SIG-M5 treated with dmso at 0.1 percent for 504 hours (cell line): Measurements from ENCODE around the gene SNCG.

Experiments used
- DNase-seq: peaks from one replicate; lab custom pipeline; 2025; ENCODE audit not compliant: unreplicated experiment; lab: John Stamatoyannopoulos, UW

The SNCG gene

DNA sequence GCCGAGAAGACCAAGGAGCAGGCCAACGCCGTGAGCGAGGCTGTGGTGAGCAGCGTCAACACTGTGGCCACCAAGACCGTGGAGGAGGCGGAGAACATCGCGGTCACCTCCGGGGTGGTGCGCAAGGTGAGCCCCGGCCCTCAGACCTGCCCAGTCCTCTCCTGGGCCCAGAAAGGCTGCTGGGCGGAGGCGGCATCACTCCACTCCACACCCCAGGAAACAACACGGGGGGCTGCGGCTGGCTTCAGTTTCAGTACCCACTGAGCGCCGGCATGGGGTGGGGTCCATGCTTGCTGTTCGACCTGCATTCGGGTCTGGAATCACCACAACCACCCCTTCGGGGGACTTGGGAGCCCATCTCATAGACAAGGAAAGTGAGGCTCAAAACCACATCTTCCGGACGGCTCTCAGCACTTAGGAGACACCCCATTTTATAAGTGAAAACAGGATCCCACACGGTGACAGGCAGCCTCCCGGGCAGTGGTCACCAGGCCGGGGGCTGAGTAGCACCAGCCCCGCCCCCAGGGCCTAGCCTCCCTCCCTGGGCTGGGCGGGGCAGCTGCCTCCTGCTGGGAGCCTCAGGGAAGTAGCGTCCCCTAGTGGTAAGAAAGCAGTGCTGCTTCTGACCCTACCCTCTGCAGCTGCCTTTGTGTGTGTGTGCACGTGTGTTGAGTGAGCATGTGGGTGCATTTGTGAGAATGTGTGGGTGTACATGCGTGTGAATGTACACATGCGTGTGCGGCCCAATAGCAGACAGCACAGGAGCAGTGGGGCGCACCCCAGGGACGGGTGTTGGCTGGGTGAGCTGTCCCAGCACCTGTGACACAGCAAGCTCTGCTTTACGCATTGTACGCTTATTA, 1.8 kb downstream of the SNCG start:
- DNase-seq: peak; percentile 66

DNA sequence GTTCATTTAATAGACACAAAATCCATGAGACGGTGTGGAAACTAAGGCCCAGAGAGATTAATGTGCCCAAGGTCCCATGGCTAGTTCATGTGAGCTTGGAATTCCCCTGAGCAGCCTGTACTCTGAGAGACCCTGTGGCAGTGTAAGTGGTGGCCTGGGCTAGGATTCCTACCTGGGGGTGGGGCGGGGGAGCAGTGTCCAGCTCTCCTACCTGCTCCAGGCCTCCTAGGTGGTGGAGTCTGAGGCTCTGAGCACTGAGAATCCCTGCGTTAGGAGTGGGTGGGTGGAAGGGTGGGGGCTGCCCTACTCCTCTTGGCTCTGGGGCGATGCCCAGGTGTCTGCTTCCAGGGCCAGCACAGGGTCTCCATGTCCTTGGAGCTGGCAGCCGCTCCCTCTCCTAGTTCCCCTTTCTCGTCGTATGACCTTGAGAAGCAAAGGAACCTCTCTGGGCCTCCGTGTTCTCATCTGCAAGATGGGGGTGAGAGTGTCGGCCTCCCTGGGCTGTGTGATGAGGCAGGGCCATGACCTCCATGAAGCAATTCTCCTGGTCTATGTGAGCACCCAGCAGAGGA, 2.5 kb downstream of the SNCG start:
- DNase-seq: no peak

DNA sequence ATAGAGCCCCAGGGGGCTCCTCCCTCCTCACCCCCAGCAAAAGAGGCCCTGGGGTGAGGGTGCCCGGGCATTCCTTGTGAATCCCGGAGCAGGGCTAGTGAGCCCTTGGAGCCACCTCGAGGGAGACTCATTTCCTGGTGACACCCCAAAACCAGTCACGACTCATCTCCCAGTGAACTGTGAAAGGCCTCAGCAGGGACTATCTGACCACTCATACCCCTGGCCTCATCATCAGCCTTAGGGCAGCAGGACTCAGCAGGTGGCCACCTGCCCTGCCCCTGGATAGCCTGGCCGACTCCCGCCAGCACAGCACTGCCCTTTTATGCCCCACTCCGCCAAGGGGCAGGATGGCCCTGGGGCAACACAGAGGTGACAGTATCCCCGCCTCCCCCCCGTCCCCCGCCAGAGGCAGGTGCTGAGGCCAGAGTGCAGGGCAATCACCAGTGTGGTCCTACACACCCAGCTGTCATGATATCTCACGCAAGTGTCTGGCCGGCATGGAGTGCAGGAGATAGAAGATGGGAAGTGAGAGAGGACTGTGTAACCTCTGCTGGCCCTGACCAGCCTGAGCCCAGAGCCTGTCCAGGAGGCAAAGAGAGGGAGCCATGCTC, 3.2 kb downstream of the SNCG start:
- no peak for DNase-seq

DNA sequence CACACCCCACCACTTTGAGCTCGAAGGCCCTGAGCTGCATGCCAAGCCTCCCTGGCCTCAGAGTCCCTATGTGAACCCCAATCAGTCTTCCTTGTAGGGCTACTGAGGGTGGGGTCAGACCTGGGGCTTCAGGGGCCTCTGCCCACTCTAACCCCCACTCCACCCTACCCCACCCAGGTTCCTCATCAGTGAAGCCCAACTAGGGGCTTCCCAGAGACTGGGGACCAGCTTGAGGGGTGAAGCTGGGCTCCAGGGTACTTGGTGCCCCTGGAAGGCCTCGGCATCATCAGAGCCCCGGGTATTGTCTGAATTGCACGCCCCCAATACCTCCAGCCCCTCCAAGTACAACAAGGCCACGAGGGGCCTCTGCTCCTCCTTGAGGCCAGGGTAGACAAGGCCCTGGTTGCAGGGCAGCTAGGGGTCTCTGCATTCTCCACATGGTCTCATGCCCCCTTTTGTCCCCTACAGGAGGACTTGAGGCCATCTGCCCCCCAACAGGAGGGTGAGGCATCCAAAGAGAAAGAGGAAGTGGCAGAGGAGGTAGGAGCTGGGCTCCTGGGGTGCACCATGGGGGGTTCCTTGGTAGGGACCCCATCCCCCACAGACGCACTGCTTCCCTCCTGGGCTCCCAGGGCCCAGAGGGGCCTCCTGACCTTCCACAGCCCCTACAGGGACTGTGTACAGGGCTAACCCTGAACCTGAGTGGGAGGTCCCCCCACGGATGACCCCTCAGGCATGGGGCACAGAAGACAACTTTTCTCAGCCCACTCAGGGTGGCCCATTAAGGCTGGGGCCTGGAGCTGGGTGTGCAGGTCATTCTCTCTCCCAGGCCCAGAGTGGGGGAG, 4.0 kb downstream of the SNCG start:
- peak; percentile 29 for DNase-seq

DNA sequence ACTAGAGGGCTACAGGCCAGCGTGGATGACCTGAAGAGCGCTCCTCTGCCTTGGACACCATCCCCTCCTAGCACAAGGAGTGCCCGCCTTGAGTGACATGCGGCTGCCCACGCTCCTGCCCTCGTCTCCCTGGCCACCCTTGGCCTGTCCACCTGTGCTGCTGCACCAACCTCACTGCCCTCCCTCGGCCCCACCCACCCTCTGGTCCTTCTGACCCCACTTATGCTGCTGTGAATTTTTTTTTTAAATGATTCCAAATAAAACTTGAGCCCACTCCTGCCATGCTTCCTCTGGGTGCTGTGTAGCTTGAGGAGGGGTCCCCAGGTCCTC, 4.5 kb downstream of the SNCG start:
- DNase-seq: no peak

DNA sequence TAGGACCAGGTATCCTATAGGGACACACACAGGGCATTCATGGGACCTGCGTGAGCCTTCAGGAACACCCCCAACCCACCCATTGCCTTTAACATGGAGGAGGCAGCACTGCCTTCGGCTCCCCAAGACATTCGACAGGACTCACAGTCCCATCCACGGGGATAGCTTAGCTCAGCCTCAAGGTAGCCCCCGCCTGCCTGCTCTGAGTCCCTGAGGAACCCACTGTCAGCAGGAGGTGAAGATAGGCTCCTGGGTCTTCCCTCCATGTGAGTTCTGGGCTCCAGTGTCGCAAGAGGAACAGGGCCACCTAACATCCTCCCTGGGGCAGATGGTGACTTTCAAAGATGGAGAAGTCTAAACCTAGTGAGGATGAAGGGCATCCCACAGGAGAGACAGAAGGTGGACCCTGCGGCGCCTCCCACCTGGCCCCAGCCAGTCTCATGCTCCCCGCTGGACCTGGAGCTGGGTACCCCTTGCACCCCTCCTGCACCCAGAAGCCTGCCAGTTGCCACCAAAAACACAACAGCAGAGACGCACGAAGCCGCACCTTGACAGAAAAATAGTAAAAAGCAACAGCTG, 5.0 kb downstream of the SNCG start:
- DNase-seq: no peak

DNA sequence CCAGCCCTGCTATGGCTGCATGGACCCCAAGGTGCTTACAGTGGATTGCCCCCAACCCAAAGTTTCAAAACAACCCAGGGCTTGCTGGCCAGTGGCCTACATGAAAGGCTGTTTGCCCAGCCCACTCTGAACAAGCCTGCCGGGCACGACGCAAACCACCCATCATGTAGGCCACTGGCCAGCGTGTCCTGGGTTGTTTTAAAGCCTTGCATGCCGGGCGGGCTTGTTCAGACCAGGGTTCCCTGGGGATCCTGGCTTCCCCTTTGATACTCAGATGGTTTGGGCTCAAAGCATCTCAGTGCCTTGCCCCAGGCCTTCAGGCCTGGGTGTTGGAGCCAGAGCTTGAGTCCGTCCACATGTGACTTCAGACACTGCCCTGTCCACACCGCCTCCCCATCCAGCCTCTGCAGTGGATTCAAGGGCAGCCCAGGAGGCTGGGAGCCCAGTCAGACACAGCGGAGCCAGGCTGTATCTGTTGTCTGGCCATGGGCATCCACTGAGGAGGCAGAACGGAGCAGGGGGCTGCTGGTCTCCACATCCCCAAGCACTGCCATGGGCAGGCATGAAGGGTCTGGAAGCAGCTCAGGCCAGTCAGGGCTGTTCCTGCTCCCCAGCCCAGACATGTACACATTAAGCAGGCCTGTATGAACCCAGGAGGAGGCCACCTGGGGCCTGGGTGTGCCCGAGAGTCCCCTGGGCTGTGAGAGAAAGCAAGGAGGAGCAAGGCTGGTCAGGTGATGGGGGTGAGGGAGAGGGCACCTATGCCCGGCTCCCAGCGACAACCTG, 5.9 kb downstream of the SNCG start:
- DNase-seq: no peak

DNA sequence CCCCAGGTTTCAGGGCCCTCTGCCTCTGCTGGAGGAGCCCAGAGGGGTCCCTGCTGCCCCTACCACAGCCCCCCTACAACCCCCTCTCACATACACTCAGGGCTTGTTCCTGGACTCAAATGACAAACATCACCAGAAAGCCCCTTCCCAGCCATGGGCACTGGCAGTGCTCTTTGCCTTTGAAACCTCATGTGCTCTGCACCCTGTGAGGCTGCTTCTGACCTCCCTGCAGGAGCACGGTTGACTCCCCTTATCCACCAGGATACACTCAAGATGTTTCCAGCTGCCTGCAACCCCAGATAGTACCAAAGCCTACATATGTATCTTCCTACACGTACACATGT, 6.4 kb downstream of the SNCG start:
- no peak for DNase-seq

DNA sequence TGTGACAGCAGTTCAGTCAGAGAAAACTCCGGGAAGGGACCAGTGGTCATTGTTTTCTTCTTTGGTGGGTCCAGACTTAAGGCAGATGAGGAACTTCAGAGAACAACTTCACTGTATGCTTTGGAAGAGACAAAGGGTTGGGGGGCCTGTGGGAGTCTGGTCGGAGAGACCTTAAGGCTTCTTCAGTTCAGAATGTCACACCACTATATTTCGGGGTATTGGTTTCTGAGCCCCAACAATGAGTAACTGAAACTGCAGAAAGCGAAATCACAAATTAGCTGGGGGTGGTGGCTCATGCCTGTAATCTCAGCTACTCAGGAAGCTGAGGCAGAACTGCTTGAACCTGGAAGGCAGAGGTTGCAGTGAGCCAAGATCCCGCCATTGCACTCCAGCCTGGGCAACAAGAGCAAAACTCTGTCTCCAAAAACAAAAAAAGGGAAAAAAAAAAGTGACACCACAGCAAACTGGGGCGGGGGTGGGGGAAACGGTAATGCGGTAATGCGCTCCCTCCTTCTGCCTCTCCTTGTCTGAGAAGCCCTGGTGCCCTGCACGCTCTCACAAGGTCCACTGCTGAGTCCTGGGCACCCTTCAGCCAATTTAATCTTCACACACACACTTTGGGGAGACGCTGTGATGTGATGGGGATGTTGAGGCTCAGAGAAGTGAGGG, 7.7 kb downstream of the SNCG start:
- DNase-seq: no peak

DNA sequence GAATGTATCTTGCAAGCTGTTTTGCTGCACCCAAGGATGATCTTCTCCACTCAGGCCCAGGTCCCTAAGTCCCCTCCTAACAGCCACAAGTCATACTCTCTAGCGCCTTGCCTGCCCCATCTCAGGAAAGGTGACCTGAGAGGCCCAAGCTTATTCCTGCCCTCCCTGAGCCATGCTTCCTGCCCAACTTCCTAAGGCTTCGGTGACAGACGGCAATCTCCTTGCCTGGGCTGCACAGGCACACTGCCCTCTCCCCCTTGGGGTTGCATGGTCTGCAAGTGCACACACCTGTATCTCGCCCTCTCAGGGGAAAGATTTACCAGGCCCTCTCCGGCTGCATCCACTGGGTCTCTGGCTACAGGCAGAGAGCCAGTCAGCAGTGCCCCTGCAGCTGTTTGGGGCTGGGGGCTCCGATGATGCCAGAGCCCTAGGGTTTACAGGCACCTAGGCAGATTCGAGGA, 9.1 kb downstream of the SNCG start:
- no peak for DNase-seq

DNA sequence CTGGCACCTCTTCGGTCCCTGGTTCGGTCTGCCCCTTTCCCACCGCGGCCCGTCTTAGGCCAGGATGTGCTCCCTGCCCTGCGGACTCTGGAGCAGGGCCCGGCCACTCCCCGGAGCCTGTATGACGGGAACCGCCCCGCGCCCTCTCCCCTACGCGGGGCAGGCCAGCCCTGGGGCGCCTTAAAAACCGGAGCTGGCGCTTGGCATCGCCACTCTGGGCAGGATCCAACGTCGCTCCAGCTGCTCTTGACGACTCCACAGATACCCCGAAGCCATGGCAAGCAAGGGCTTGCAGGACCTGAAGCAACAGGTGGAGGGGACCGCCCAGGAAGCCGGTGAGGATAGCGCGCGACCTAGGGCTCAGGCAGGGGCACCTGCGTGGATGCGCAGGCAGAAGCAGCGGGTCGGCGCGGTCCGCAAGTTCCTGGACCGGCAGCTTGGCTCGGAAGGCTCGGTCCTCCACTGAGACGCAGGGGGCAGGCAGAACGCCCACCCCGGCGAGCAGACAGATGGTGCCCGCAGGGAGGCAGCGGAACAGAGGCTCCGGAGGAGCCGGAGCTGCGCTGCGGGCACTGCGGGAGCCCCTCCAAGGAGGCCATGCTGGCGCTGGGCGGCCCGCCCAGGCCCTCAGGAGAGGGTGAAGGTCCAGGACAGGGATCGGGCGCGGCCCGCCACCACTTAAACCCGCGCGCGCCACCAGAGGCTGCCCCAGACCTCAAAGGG, 10.0 kb downstream of the SNCG start, which contains the start of gene ADIRF:
ADIRF (plus strand) TSS at position 212 of the 723 bp plus-strand sequence; CDS start at position 275, 63 bp downstream.
- DNase-seq: no peak

DNA sequence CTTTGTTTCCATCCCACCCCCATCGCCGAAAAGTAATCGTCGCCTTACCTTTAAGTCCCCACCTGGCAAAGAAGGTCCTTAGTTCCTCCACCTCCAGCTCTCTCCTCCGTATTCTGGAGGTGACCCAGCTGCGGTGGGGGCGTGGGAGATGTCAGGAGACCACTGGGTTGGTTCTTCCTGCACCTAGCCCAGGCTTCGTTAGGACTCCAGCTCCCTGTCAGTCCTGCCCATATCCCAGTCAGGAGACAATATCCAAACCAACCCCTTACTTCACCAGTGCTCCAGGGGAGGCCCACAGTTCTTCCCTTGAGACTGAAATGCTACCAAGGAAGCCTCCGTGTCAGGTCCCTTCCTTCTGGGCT, 10.6 kb downstream of the SNCG start:
- no peak for DNase-seq

DNA sequence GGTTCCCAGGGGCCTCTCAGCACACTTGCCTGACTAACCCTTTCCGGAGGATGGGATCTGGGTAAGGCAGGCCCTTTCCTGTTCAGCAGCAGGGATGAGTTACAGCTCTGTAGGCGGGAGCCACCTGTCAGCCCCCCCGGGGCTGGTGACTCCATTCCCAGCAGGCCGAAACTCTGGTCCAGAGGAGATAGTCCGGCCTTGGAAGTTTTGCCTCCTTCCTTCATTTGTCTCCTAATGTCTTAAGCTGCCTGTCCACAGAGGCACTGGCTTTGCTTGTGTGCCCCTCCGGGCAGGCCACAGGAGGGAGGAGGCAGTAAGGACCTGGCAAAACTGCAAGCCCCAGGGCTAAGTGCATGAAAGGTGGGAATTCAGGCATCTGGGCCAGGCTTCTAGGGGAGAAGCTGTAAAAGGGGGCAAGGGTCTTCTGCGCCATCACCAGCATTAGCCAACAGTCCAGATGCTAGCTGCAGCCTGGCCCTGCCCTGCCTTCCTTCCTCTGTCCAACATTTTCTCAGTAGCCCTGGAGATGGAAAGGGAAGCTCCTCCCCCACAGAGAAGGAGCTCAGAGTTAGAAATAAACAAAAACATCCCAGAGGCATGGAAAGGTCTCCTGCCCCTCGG, 11.1 kb downstream of the SNCG start:
- DNase-seq: no peak

DNA sequence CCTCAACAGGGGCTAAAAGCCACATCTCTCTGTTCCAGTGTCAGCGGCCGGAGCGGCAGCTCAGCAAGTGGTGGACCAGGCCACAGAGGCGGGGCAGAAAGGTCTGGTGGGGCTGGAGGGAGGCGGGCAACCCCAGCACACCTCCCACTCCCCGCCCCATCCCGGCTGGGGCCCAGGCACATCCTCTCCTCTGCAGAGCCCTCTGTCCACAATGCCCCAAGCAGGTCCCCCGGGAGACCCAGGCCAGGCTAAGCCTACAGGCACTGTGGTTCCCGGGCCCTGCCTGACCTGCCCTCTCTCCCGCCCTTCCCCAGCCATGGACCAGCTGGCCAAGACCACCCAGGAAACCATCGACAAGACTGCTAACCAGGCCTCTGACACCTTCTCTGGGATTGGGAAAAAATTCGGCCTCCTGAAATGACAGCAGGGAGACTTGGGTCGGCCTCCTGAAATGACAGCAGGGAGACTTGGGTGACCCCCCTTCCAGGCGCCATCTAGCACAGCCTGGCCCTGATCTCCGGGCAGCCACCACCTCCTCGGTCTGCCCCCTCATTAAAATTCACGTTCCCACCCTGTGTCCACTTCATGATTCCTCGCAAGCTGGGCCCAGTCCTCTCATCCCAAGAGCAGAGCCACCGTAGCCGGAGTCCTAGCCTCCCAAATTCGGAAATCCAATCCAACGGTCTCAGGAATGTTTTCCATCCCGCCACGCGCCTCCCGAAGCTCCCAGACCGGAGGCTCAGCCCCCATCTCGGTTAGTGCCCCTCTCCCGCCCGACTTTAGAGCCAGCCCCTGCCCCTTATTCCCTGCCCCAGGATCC, 12.0 kb downstream of the SNCG start:
- no peak for DNase-seq

DNA sequence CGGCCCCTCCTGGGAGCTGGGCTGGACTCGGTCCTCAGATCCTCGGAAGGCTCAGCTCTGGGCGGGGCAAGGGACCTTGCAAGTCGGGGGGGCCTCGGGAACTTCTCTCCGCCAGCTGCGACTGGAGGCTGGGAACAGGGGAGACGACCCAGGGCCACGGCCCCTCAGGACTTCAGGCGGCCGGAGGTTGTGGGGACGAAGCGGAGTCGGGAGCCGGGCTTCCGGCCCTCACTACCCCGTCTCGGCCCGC, 12.5 kb downstream of the SNCG start:
- no peak for DNase-seq

DNA sequence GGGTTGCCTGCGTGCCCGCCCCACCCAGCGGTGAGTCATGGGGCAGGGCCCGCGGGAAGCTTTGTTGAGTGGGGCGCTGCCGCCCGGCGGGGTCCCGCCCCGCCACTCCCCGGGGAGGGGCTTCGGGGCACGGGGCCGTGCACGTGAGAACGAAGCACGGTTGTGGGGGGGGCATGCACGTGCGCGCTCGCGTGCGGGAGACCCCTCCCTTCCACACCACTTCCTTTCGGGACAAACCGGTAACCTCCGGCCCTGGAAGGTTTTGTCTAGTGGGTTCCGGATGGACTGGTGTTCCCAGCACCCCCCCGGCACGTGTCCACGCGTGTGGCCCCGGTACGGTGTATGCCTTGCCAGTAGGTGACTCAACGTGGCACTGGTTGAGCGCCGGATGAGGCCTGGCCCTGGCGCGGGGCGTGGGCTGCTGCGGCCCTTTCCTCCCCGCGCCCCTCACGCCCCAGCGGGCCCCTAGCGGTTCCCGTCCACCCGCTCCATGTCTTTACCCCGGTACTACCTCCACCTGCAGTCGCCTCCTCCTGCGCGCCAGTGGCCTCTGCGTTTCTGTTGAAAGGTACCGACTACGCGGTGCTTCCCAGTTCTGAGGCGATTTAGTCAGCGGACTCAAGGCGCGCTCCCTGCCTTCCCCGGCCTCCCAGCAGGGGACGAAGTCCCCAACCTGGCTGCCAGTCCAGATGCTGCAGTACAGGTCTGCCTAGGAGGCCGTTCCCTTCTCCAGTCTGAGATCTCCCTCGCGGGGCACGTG, 13.0 kb downstream of the SNCG start:
- DNase-seq: peak; percentile 68

DNA sequence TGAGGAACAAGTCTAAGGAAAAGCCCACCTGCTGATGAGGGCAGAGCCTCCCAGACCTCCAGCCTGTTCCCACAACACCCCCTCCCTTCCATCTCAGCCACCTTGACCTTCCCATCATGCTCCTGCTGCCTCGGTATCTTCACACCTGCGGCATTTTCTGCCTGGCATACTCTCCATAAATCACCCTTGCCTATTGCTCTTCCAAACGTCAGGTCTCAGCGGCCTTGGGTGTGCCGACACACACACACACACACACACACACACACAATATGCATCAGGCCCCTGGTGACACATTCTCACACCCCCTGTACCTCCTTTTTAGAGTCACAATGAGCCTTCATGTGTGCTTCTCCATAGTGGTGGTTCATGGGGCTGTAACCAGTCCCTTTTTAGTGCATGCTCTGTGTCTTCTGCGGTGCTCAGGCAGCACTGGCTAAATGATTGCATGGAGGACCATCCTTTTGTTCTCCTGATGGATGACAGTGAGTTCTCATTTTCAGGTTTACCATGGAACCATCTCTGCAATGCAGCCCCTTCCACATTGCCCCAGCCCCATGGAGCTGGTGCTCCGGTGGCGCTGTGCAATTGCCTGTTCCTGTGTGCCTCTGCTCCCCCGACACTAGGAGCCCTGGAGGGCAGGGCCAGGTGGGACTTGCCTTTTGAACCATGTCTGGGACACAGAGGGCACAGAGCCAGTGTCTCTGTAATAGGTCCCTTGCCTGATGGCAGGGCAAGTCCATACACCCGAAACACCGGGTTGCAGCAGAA, 14.4 kb downstream of the SNCG start:
- DNase-seq: no peak
